Stimulated activated CD8-positive, alpha-beta memory T cell treated with anti-CD3 and anti-CD28 coated beads, Interleukin-12 subunit alpha, Interleukin-12 subunit beta, amount 100 ng/mL, for 4 hours (primary cell): Measurements from ENCODE around the gene GNPAT.
A peak's percentile ranks its signal among the peaks of the same experiment; 100 is the strongest.
"Not testable (repeated sequence)": the region's sequence is repeated elsewhere in the genome, so short reads cannot be mapped to it uniquely, and the experiment has no call there.

Experiments used
- DNase-seq: peaks from one replicate; pipeline ENCODE4 v3.0.0-alpha.2; 2020; ENCODE audit warnings: low read depth

GNPAT gene

GRCh38 chr1:231240883-231241735 lies at the start of gene GNPAT:
Gene GNPAT, plus strand, starts transcription at chr1:231241212. Its CDS starts 167 bp downstream, at chr1:231241379.
- DNase-seq = peak; percentile 86

- DNase-seq = no peak
Observed at GRCh38 chr1:231192620-231193163, 48.3 kb upstream of the GNPAT start.

GRCh38 chr1:231193710-231194340 lies 47.2 kb upstream of the GNPAT start:
- DNase-seq = no peak

- no peak for DNase-seq
Observed at GRCh38 chr1:231194476-231194842, 46.6 kb upstream of the GNPAT start.

GRCh38 chr1:231194843-231195516 lies 46.0 kb upstream of the GNPAT start:
- DNase-seq = no peak

- DNase-seq = no peak
Observed at GRCh38 chr1:231196307-231196706, 44.7 kb upstream of the GNPAT start.

- no peak for DNase-seq
Observed at GRCh38 chr1:231196728-231197127, 44.3 kb upstream of the GNPAT start.

GRCh38 chr1:231199868-231200267 lies 41.1 kb upstream of the GNPAT start:
- no peak for DNase-seq

GRCh38 chr1:231200388-231201031 lies 40.5 kb upstream of the GNPAT start:
- no peak for DNase-seq

DNA sequence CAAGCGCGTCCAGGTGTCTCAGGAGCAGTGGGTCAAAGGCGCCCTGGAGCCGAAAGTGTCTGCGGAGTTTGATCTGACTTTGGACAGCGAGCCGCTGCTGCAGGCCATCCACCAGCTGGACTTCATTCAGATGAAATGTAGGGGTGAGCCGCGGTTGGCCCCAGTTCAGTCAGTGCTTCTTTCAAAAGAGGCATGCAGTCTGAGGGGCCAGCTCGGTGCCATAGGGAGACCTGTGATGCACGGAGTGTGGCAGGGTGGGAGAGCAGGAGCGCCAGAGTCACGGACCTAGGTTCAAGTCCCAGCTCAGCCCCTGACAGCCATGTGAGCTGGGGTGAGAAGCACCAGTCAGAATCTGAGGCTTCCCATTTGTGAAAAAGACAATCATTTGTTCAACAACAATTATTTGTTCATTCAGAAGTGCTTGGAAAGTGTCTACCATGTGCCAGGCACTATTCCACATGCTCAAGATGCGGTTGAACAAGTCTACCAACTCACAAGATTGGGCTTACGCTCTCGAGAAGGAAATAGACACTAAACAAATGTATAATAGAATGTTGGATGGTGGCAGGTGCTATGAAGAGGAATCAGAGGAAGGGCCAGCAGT lies 39.5 kb upstream of the GNPAT start:
- DNase-seq = no peak

GRCh38 chr1:231201979-231202633 lies 38.9 kb upstream of the GNPAT start:
- DNase-seq = no peak

DNA sequence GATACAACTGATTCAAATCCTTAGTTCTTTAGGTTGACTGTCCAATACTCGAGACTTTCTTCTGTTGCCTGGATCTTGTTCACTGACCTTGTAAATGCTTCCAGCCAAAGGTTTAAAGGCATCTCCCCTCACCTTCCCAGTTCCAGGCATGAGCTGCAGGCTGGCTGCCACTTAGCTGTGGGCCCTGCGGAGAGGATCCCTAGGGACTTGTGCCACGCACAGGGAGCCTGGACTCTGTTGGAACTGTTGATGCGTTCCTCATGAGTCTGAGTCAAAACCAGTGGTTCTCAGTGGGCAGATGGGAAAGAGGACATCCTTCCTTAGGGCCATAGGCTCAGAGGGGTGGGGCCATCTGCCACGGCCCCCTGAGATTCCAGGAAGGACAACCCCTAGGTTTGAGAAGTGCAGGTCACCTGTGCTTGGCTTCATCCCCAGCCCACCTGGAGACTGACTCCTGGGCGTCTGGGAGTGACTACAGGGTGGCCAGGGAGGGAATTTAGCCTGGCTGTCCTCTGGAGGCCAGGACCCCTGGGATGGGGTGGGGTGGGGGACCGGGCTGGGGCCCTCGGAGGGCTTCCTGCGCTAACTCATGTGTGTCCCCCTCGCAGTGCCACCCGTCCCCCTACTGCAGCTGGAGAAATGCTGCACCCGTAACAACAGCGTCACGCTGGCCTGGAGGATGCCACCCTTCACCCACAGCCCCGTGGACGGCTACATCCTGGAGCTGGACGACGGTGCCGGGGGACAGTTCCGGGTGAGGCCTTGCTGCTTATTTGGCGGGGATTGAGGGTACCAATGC lies 37.6 kb upstream of the GNPAT start:
- no peak for DNase-seq

GRCh38 chr1:231206856-231207255 lies 34.2 kb upstream of the GNPAT start:
- DNase-seq = no peak

- DNase-seq = no peak
Observed at GRCh38 chr1:231207437-231207836, 33.6 kb upstream of the GNPAT start.

GRCh38 chr1:231208980-231209379 lies 32.0 kb upstream of the GNPAT start:
- DNase-seq = no peak

DNA sequence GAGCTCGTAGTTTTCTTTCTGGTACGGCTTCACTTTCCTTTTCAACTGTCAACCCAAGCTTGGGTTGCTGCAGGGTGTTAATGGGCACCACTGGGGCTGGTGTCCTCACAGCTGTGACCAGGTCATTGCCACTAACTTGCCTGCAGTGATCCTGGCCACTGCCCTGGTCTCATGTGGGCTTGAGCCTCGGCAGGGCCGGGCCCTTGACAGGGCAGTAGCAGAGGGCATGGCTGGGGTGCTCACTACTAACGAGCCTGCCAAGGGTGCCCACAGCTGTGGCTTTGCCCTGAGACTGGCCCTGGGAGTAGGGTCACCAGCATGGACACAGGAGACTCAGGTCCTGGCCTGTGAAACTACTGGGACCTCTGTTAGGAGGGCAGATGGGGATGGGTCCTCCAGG lies 31.5 kb upstream of the GNPAT start:
- no peak for DNase-seq

GRCh38 chr1:231210126-231210525 lies 30.9 kb upstream of the GNPAT start:
- DNase-seq = no peak

DNA sequence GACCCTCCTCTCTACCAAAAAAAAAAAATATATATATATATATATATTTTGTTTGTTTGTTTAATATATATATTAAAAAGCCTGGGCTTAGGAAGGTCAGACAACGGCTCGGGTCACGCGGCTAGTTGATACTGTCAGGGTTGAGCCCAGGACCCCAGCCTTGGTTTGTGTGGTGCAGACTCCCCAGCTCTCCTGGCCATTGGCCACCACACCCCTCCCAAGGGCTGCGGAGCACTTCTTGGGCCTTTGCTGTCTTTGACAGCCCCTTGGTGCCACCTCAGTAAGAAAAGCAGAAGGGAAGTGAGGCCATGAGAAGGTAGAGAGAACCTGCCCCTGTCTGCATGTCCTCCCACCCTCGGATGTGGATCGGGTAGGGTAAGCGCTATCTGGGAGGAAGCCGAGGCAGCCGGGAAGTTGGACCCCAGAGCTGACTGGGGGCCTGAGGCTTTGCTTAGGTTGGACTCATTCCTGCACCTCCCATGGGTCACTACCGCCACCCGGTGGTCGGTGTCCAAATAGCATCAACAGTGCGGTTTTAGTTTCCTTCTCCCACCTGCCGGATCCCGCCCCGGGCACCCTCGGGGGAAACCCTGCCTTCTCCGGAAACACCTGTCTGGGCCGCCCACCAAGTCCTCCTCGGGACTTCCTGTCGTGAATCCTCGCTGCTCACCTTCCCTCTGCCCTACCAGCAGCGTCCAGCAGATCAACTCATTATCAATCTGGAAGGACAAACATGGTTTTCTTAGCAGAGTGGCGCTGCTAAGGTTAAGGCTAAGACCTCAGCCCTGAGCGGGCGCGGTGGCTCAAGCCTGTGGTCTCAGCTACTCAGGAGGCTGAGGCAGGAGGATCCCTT lies 29.8 kb upstream of the GNPAT start:
- peak; percentile 77 for DNase-seq

DNA sequence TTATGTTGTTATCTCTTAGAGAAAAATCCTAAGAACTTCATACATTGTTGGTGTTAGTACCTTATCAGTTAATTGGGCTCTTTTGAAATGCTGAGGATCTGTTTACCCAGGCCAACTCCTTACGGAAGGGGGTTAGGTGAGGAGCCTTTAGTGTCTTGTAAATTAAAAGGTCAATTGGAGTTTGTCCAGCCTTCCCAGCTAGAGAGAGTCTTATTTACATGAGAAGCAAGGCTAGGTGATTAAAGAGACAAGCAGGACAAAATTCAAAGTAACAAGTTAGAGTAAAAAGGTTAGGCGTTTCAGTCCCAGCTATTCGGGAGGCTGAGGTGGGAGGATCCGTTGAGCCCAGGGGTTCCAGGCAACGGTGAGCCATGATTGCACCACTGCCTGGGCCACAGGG lies 28.7 kb upstream of the GNPAT start:
- DNase-seq = not testable (repeated sequence)
